Esophagus muscularis mucosa (tissue), 4 donors: ENCODE data around the gene NCOA3.

ENCODE experiments used
- CTCF ChIP-seq, 3 experiments: fragments of 200-600 bp in 2 of 3; fragments of 450-650 bp in 1 of 3; sonication (generic) in 2 of 3; IDR thresholded peaks; one replicate each; pipeline ENCODE4 v1.5.1; 2017 to 2019; ENCODE audit warnings: antibody characterized with exemption in 3 of 3, mild to moderate bottlenecking in 2 of 3, moderate library complexity in 1 of 3
- EP300 ChIP-seq: sonication (generic); formaldehyde crosslinking; IDR thresholded peaks from one replicate; pipeline ENCODE4 v1.6.1; 2017; ENCODE audit warnings: antibody characterized with exemption
- POLR2A ChIP-seq: fragments of 450-650 bp; IDR thresholded peaks from one replicate; pipeline ENCODE4 v1.6.1; 2017; ENCODE audit warnings: antibody characterized with exemption, moderate library complexity, mild to moderate bottlenecking, low read depth

- TF ChIP-seq EP300 (no peak), CTCF (IDR thresholded peaks at IDR 0.05) (no peak), POLR2A (no peak)
These were observed 198.6 kb downstream of the NCOA3 start for GRCh38 chr20:47700327-47700726.
